Sigmoid colon (tissue), 4 donors: Measurements from ENCODE around the gene PON2.

Source experiments
- EP300 ChIP-seq, 4 donors: sonication (generic); formaldehyde crosslinking; IDR thresholded peaks; one replicate each; pipeline ENCODE4 v1.6.1; 2017; ENCODE audit warnings: antibody characterized with exemption in 4 of 4
- POLR2A ChIP-seq, 2 donors: fragments of 450-650 bp; IDR thresholded peaks; one replicate each; pipeline ENCODE4 v1.6.1; 2016; ENCODE audit warnings: antibody characterized with exemption in 2 of 2, mild to moderate bottlenecking in 2 of 2, moderate library complexity in 2 of 2
- POLR2AphosphoS5 ChIP-seq, 4 donors: sonication (generic); formaldehyde crosslinking; IDR thresholded peaks; one replicate each; pipeline ENCODE4 v1.6.1; 2017; ENCODE audit warnings: antibody characterized with exemption in 4 of 4
- TF ChIP-seq, protein P1 (sequence below), 4 experiments: fragments of 450-650 bp in 3 of 4; fragments of 200-600 bp in 1 of 4; IDR thresholded peaks; one replicate each; pipeline ENCODE4 v1.5.1; 2016 to 2019; ENCODE audit warnings: antibody characterized with exemption in 4 of 4, mild to moderate bottlenecking in 3 of 4, moderate library complexity in 2 of 4

DNA sequence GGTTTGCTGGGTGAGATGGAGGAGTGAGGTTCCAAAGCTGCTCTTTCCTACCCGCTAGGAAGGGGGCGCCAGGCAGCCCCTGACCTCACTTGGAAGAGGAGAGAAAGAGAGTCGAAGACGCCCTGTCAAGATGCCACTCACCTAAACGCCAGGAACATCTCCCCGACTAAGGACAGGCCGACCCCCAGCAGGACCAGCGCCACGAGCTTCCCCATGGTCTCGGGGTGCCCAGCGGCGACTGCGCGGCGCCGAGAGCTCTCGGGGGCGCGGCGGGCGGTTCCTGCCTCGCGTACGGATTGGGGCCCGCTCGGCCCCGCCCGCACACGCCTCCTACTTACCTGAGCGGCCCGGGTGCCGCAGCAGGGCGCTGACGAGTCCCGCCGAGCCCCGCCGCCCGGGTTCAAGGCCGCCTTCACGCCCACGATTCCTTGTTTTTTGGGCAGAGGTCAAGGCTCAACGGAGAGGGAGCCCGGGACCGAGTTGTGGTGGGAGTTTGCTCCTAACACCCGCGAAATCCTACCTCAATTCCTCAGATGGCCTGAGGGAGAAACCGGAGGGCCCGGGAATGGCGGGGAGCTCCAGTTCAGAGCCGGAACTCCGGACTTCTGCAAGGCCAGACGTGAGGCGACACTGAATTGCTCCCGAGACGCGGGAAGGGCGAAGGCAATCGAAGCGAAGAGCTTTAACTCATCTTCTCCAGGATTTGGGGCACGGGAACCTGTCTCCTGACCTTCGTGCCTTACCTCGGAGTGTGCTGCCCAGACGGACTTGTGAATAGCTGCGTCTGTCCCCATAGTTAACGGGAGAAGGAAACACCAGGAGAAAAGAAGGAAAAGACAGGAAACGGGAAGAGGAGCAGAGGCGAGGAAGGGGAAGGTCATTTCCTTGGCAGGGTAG is 38.4 kb downstream of the PON2 start, which contains the start of gene PON3:
- TF ChIP-seq, protein P1, sequence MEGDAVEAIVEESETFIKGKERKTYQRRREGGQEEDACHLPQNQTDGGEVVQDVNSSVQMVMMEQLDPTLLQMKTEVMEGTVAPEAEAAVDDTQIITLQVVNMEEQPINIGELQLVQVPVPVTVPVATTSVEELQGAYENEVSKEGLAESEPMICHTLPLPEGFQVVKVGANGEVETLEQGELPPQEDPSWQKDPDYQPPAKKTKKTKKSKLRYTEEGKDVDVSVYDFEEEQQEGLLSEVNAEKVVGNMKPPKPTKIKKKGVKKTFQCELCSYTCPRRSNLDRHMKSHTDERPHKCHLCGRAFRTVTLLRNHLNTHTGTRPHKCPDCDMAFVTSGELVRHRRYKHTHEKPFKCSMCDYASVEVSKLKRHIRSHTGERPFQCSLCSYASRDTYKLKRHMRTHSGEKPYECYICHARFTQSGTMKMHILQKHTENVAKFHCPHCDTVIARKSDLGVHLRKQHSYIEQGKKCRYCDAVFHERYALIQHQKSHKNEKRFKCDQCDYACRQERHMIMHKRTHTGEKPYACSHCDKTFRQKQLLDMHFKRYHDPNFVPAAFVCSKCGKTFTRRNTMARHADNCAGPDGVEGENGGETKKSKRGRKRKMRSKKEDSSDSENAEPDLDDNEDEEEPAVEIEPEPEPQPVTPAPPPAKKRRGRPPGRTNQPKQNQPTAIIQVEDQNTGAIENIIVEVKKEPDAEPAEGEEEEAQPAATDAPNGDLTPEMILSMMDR (IDR thresholded peaks at IDR 0.05), result peak in 1 of 4 experiments; percentile 9
- TF ChIP-seq POLR2A (IDR thresholded peaks at IDR 0.05) (no peak), EP300 (IDR thresholded peaks at IDR 0.05) (no peak), POLR2AphosphoS5 (IDR thresholded peaks at IDR 0.05) (no peak)
